Stromal cell of bone marrow (primary cell): ENCODE results near the gene RBPMS2.
"Not testable (repeated sequence)": the region's sequence is repeated elsewhere in the genome, so short reads cannot be mapped to it uniquely, and the experiment has no call there.

Experiments
- DNase-seq: peaks from one replicate; pipeline ENCODE4 v3.0.0-alpha.2; 2012; ENCODE audit warnings: low read depth

Gene RBPMS2

DNA sequence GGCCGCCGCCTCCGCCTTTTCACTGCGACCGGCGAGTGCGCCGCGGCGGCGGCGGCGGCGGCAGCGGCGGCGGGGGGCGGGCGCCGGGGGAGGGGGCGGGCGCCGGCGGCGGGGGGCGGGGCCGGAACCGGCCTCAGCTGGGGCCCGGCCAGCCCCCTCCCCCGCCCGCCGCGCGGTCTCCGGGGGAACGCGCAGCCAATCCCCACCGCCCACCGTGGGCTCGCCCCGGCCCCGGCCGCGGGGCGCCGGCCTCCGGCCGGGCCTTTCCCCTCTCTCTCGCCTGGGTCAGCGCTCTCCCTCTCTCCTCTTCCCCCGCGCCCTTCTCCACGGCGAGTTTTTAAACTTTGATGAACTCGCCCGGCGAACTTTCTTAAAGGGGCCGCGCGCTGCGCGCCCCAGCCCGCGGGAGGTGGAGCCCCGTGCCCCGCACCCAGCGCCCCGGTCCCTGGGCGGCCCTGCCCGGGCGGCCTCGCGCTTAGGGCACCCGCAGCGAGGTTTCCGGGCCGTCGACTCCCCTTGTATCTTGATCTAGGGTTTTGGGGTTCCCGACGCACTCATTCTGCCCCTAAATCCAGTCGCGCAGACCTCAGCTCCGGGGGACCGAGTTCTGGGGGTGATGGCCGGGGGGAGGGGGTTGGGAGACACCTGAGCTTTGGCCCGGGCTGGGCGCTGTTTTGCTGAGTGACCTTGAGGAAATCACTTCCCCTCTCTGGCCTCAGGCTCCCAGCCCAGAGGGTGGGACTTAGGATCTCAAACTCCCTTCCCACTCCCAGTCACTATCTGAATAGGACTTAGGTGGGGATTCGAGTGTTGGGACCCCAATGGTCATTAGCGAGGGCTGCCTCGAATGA, at the start of gene RBPMS2:
Gene RBPMS2 (minus strand): TSS at position 39 of the 851 bp plus-strand sequence. CDS start 270 bp downstream, outside the sequence.
- DNase-seq, result no peak

DNA sequence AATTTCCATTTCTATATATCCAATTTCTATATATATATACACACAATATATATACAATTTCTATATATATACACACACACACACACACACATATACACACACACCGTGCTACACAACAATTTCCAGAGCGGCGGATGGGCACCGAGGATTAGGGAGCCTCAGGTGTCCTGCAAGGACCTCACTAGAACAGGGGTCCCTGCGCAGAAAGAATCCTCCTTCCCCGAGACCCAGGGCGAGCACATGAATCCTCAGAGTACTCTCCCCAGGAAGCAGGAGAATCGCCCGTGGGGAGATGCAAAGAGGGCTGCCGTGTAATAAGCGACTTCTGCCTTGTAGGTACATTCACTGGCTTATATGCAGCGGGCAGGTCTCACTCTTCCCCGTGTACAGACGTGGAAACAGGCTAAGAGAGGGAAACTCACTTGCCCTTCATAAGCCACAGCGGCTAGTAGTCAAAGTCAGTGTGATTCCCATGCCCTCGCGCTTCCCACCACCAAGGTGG, 49.6 kb upstream of the RBPMS2 start:
- DNase-seq, result no peak

GRCh38 chr15:64816452-64816851, 41.1 kb upstream of the RBPMS2 start:
- no peak for DNase-seq

GRCh38 chr15:64814965-64815364, 39.6 kb upstream of the RBPMS2 start:
- not testable (repeated sequence) for DNase-seq

DNA sequence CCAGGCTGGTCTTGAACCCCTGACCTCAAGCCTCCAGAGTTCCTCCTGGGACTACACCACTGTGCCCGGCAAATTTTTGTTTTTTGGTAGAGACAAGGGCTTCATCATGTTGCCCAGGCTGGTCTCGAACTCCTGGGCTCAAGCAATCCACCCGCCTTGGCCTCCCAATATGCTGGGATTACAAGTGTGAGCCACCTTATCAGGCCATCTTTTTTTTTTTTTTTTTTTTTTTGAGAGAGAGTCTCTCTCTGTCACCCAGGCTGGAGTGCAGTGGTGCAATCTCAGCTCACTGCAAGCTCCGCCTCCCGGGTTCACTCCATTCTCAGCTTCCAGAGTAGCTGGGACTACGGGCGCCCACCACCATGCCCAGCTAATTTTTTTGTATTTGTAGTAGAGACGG, 38.9 kb upstream of the RBPMS2 start:
- DNase-seq, result not testable (repeated sequence)

DNA sequence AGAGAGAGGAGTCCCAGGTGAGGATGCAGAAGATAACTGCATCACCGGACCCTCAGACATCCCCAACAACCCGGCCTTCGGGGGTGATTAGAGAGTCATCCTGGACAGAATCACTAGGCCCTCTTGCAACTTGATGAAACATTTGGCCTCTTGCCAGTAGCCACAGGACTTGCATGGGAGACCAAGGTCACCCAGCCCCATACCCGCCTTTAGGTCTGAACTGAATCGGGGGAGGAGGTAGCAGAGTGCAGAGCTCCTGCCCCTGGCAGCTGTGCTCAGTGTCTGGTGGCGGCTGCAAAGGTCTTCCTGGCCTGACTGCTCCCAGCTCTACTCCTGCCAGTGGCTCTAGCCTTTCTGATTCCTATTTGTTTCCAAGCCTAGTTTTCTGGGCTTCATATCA, 37.7 kb upstream of the RBPMS2 start:
- no peak for DNase-seq

GRCh38 chr15:64810497-64811326, 35.3 kb upstream of the RBPMS2 start:
- DNase-seq, result no peak

DNA sequence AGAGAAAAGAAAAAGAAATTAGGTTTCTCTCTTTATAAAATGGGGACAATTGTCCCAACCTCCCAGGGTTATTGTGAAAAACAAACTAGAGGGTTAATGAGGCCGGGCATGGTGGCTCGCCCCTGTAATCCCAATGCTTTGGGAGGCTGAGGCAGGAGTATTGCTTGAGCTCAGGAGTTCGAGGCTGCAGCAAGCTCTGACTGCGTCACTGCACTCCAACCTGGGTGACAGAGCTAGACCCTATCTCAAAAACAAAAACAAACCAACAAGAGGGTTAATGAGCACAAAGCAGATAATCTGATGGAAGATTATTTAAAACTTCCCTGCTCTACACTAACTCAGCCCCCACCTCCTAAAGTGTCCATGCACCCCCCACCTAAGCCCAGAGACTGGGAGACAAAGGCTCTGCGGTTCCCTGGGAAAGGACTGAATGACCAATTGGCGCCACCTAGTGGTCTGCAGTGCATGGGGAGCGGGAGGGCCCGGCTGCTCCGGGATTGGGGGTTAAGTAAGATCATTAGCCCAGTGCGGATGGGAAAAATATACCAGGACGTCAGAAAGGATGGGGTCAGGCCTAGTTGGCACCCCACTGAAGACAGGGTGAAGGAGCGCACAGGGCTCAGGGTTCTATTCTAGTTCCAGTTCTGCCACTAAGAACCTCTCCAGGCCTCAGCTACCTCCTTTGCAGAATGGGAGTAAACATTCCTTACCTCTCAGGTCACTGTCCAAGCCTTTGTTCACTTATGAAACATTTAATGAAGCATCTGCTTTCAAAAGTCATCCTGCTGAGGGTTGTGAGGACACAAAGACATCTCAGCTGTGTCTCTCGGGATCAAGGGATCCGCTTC, 34.5 kb upstream of the RBPMS2 start:
- DNase-seq, result peak; percentile 40

GRCh38 chr15:64808785-64809453, 33.5 kb upstream of the RBPMS2 start:
- DNase-seq, result no peak

GRCh38 chr15:64807751-64808222, 32.4 kb upstream of the RBPMS2 start:
- DNase-seq, result no peak

DNA sequence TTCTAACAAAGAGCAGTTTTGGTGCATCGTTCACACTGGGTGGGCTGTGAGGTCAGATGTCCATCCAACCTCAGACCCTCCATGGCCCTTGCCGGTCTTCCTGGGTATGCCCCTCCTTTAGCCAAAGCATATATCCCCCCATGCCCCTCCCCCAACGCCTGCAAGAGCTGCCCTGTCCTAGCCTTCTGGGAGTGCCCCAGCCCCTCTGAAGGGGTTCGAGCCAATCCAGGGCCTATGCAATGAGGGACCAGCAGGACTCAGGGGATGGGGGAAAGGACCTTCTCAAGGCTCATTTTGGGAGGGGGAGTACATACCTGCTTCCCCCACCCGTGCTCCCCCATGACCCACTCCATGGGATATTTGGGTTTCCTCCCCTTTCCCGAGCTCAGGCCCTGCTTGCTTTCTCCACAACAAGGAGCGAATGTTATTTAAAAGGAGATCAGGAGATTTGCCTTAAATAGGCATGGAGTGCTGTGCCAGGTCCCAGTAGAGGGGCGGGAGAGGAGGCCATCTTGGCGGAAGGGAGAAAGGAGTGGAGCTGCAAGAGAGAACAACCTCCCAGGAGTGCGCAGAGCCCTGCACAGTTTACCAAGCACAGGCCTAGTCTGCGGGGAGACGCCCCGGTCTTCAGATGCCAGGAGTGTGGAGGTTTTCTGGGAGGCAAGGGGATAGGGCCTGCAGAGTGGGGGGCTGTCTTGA, 31.8 kb upstream of the RBPMS2 start:
- DNase-seq, result no peak

- no peak for DNase-seq
Observed at GRCh38 chr15:64806509-64806908, 31.1 kb upstream of the RBPMS2 start.

- no peak for DNase-seq
Observed at GRCh38 chr15:64804619-64805018, 29.2 kb upstream of the RBPMS2 start.

DNA sequence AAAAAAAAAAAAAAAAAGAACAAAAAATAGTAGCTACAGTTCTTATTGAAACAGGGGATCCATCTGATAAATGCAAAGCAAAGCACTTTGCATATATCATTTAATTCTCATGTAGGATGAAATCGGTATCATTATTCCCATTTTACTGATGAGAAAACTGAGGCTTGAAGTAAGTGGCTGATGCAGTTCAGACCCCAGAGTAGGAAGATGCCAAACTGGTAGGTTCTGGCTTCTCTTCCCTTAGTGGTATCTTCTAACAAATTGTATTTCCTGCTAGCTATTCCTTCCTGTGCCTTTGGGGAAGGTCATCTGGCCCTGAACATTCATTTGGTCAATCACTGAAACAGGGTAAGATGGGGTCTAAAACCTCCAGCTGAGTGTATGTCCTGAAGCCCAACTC, 28.1 kb upstream of the RBPMS2 start:
- DNase-seq, result no peak

- no peak for DNase-seq
Observed at GRCh38 chr15:64800476-64800875, 25.1 kb upstream of the RBPMS2 start.

DNA sequence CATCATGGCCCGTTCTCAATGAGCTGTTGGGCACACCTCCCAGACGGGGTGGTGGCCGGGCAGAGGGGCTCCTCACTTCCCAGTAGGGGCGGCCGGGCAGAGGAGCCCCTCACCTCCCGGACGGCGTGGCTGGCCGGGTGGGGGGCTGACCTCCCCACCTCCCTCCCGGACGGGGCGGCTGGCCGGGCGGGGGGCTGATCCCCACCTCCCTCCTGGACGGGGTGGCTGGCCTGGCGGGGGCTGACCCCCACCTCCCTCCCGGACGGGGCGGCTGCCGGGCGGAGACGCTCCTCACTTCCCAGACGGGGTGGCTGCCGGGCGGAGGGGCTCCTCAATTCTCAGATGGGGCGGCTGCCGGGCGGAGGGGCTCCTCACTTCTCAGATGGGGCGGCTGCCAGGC, 23.5 kb upstream of the RBPMS2 start:
- DNase-seq, result not testable (repeated sequence)

- DNase-seq, result not testable (repeated sequence)
Observed at GRCh38 chr15:64795921-64796320, 20.5 kb upstream of the RBPMS2 start.

DNA sequence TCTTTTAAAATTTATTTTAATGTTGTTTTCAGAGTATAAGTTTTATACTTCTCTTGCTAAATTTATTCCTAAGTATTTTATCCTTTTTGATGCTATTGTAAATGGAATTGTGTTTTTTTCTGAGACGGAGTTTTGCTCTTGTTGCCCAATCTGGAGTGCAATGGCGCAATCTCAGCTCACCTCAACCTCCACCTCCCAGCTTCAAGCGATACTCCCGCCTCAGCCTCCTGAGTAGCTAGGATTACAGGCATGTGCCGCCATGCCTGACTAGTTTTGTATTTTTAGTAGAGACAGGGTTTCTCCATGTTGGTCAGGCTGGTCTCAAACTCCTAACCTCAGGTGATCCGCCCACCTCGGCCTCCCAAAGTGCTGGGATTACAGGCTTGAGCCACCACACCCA, 19.9 kb upstream of the RBPMS2 start:
- DNase-seq, result not testable (repeated sequence)

- DNase-seq, result no peak
Observed at GRCh38 chr15:64792282-64792681, 16.9 kb upstream of the RBPMS2 start.

GRCh38 chr15:64791401-64791800, 16.0 kb upstream of the RBPMS2 start:
- DNase-seq, result no peak

GRCh38 chr15:64783796-64784195, 8.4 kb upstream of the RBPMS2 start:
- no peak for DNase-seq
